DND-41 (cell line): ENCODE data around the gene EIF4ENIF1.

Source experiments
- ATAC-seq: fragments of 200-7000 bp; cut with Tn5 transposase; 3 replicates; pipeline ENCODE4 v1.9.1; 2021; ENCODE audit warnings: low read depth; ENCODE audit not compliant: insufficient read depth
- DNase-seq: peaks from one replicate; pipeline ENCODE4 v3.0.0-alpha.2; 2020
- H2AFZ ChIP-seq: 2 replicates; pipeline ENCODE4 v1.6.0; 2012; ENCODE audit warnings: low read depth, low read length
- H3K27ac ChIP-seq: 2 replicates; pipeline ENCODE4 v1.5.1; 2012; ENCODE audit warnings: low read length, inconsistent platforms
- H3K27me3 ChIP-seq: fragments of 200-600 bp; sonication (generic); 2 replicates; pipeline ENCODE4 v1.6.0; 2012; ENCODE audit warnings: low read length, mild to moderate bottlenecking, inconsistent platforms; ENCODE audit not compliant: insufficient read depth, poor library complexity
- H3K36me3 ChIP-seq: 2 replicates; pipeline ENCODE4 v1.5.1; 2012; ENCODE audit warnings: low read length, inconsistent platforms; ENCODE audit not compliant: insufficient read depth
- H3K4me1 ChIP-seq: 2 replicates; pipeline ENCODE4 v1.5.1; 2012; ENCODE audit warnings: mild to moderate bottlenecking, low read length; ENCODE audit not compliant: insufficient read depth
- H3K4me2 ChIP-seq: 2 replicates; pipeline ENCODE4 v1.6.0; 2012; ENCODE audit warnings: mild to moderate bottlenecking, moderate library complexity, low read length, inconsistent platforms; ENCODE audit not compliant: insufficient read depth
- H3K4me3 ChIP-seq, 2 experiments: fragments of 200-600 bp in 1 of 2; shearing (Covaris generic) in 1 of 2; 2 replicates each; pipeline ENCODE4 v1.5.1; 2012 to 2016; ENCODE audit warnings: inconsistent platforms in 2 of 2, low read length in 2 of 2, mild to moderate bottlenecking in 2 of 2, low read depth in 1 of 2, moderate library complexity in 1 of 2
- H3K79me2 ChIP-seq: 2 replicates; pipeline ENCODE4 v1.6.0; 2012; ENCODE audit warnings: low read length, inconsistent platforms; ENCODE audit not compliant: insufficient read depth
- H3K9ac ChIP-seq: 2 replicates; pipeline ENCODE4 v1.6.0; 2012; ENCODE audit warnings: low read depth, mild to moderate bottlenecking, inconsistent platforms, low read length, moderate library complexity
- H3K9me3 ChIP-seq: 2 replicates; pipeline ENCODE4 v1.5.1; 2012; ENCODE audit warnings: low read length, moderate library complexity, mild to moderate bottlenecking, inconsistent platforms; ENCODE audit not compliant: insufficient read depth, severe bottlenecking
- H4K20me1 ChIP-seq: 2 replicates; pipeline ENCODE4 v1.6.0; 2012; ENCODE audit warnings: low read length; ENCODE audit not compliant: insufficient read depth
- EZH2 ChIP-seq: IDR thresholded peaks from 3 replicates; pipeline ENCODE4 v1.6.1; 2012; ENCODE audit warnings: borderline replicate concordance, low read depth, mild to moderate bottlenecking, moderate library complexity, low read length, inconsistent platforms; ENCODE audit not compliant: severe bottlenecking
- TF ChIP-seq, protein P1 (sequence below): IDR thresholded peaks from 2 replicates; pipeline ENCODE4 v1.5.1; 2012; ENCODE audit warnings: borderline replicate concordance, low read length, moderate library complexity, mild to moderate bottlenecking; ENCODE audit not compliant: poor library complexity, severe bottlenecking; ENCODE audit errors: extremely low read depth

Gene EIF4ENIF1

DNA sequence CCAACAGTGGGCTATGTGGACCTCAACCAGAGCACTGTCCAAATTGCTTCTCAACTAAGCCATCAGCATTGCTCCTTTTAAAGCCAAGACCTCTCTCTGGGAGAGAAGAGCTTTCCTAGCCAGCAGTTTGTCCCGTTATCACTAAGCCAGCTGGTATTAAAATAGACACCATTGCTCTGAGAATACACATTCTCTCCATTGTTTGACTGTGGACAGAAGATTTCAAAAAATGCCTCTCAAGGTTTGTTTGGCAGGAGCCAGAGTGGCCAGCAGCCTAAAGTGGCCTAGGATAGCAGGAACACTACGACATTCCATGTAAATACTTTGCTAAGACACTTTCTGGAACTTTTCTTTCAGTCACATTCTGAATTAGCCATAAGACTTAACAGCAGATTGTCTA, 41.3 kb downstream of the EIF4ENIF1 start:
- H3K9me3 ChIP-seq, result no peaks in the 10 kb centered on the region
- no peak overlapping the region for H3K4me3 ChIP-seq
- no peak for ATAC-seq
- H3K4me2 ChIP-seq, result no peak overlapping the region
- H3K27me3 ChIP-seq, result no peaks in the 10 kb centered on the region
- H3K27ac ChIP-seq, result no peak overlapping the region
- H3K36me3 ChIP-seq, result peaks cover 78% of the 10 kb centered on the region
- H4K20me1 ChIP-seq, result no peaks in the 10 kb centered on the region; the same call in 1 of the 2 replicates
- H3K79me2 ChIP-seq, result no peaks in the 10 kb centered on the region
- no peaks in the 10 kb centered on the region for H3K4me1 ChIP-seq
- TF ChIP-seq EZH2, result no peak
- TF ChIP-seq, protein P1, sequence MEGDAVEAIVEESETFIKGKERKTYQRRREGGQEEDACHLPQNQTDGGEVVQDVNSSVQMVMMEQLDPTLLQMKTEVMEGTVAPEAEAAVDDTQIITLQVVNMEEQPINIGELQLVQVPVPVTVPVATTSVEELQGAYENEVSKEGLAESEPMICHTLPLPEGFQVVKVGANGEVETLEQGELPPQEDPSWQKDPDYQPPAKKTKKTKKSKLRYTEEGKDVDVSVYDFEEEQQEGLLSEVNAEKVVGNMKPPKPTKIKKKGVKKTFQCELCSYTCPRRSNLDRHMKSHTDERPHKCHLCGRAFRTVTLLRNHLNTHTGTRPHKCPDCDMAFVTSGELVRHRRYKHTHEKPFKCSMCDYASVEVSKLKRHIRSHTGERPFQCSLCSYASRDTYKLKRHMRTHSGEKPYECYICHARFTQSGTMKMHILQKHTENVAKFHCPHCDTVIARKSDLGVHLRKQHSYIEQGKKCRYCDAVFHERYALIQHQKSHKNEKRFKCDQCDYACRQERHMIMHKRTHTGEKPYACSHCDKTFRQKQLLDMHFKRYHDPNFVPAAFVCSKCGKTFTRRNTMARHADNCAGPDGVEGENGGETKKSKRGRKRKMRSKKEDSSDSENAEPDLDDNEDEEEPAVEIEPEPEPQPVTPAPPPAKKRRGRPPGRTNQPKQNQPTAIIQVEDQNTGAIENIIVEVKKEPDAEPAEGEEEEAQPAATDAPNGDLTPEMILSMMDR, result no peak
- H2AFZ ChIP-seq, result no peak overlapping the region
- H3K9ac ChIP-seq, result no peak overlapping the region
- no peak for DNase-seq

DNA sequence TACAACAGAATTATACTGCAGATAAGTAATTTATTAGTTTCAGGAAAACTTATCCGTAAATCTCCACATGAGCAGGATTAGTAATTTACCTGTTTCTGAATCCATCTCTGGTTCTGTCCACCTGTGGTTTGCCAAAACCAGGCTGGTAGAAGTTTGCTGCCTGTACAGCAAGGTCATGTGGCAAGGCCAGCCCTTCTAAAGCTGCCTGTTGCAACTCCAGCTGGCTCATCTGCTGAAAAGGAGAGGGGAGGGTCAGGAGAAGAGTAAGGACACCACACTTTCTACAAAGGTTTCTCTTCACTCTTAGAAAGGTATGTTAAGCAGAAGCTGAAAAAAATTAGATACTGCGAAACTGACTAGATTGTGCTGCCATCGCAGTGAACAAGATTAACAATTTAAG, 42.3 kb downstream of the EIF4ENIF1 start:
- DNase-seq (no peak), ATAC-seq (no peak)
- H3K4me3 ChIP-seq, result no peak overlapping the region
- peaks cover 78% of the 10 kb centered on the region for H3K36me3 ChIP-seq
- no peaks in the 10 kb centered on the region for H3K27me3 ChIP-seq
- no peaks in the 10 kb centered on the region for H3K9me3 ChIP-seq
- TF ChIP-seq EZH2, result no peak
- TF ChIP-seq, protein P1, result no peak
- no peak overlapping the region for H3K27ac ChIP-seq
- no peaks in the 10 kb centered on the region for H3K79me2 ChIP-seq
- no peak overlapping the region for H3K4me2 ChIP-seq
- H3K4me1 ChIP-seq, result no peaks in the 10 kb centered on the region
- H4K20me1 ChIP-seq, result no peaks in the 10 kb centered on the region; the same call in 1 of the 2 replicates
- no peak overlapping the region for H2AFZ ChIP-seq
- no peak overlapping the region for H3K9ac ChIP-seq

DNA sequence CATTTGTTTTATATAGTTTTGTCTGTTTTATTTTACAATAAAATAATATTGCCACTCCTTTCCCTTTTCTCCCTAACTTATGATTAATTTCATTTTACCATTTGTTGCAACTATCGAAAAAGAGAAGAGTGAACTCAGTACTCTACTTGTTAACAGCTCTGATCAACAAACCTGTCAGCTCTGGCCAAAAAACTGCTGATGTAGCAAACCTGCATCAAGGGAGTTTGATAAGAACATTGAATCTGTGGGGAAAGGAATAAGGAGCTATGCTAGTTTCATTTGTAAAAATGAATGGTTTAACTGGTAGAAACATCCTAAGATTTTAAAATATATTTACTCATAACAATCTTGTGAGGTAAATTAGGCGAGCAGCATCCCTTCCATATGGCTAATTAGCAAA, 42.9 kb downstream of the EIF4ENIF1 start:
- no peaks in the 10 kb centered on the region for H3K79me2 ChIP-seq
- no peaks in the 10 kb centered on the region for H4K20me1 ChIP-seq
- H2AFZ ChIP-seq, result no peak overlapping the region
- H3K27me3 ChIP-seq, result no peaks in the 10 kb centered on the region
- H3K4me3 ChIP-seq, result no peak overlapping the region
- H3K27ac ChIP-seq, result no peak overlapping the region
- H3K4me2 ChIP-seq, result no peak overlapping the region
- H3K9ac ChIP-seq, result no peak overlapping the region
- H3K36me3 ChIP-seq, result peaks cover 79% of the 10 kb centered on the region
- no peak for ATAC-seq
- H3K9me3 ChIP-seq, result no peaks in the 10 kb centered on the region
- no peak for TF ChIP-seq EZH2
- TF ChIP-seq, protein P1, result no peak
- no peak for DNase-seq
- H3K4me1 ChIP-seq, result no peaks in the 10 kb centered on the region

DNA sequence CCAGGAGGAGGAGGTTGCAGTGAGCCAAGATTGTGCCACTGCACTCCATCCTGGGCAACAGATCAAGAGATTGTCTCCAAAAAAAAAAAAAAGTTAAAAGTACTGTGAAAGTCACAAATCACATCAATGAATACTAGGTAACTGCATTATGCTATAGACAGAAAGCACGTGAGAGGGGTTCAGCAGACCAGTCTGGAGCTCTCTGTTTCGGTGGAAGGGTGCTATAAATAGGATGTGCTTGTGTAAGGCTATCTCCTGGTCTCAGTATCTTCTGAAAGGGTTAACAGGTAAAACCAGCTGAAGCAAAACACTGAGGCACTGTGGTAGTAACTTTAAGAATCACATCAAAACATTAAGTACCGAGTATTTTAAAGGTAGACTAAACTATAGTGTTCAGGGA, 43.4 kb downstream of the EIF4ENIF1 start:
- Histone ChIP-seq H3K36me3 (peaks cover 79% of the 10 kb centered on the region), H3K27me3 (no peaks in the 10 kb centered on the region), H3K4me3 (no peak overlapping the region), H3K9ac (no peak overlapping the region), H3K27ac (no peak overlapping the region), H3K9me3 (no peaks in the 10 kb centered on the region), H4K20me1 (no peaks in the 10 kb centered on the region), H2AFZ (no peak overlapping the region), H3K4me2 (no peak overlapping the region), H3K4me1 (no peaks in the 10 kb centered on the region), H3K79me2 (no peaks in the 10 kb centered on the region)
- DNase-seq, result no peak
- no peak for ATAC-seq
- TF ChIP-seq, protein P1, result no peak
- no peak for TF ChIP-seq EZH2
